ENCODE measurements around the gene GTF2E1.

DNA sequence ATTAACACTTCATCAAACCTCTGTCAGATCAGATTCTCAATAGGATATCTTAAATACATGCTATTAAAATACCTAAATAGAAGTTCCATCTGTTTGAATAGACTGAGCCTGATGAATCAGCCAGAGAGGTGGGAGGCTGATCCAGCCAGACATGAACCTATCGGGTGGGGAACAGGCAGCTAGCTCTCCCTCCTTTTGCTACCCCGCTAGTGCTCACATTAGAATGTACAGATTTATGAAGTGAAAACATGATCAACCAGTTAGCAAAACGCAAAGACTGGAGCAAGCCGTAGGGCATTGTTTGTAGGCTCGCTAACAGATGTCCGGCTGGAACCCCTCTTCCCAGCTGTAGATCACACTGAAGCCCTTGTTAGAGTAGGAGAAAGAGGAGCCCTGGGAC lies 54.4 kb downstream of the GTF2E1 start:
- TF ChIP-seq POLR2A (IDR thresholded peaks at IDR 0.05) (no peak), CTCF (IDR thresholded peaks at IDR 0.05) (no peak)

All from prostate gland (tissue), 2 donors.